ENCODE results near the gene MRAP. TPM values are rescaled to one million over a fixed set of nuclear protein-coding genes. Genes with fewer than 3 reads are reported as not detected.

The MRAP gene
- total and polyA plus RNA-seq, 7 experiments from 2014 or later = not detected

GRCh38 chr21:32316361-32317215, 17.9 kb downstream of the MRAP start:
- intact Hi-C loops (cut with micrococcal nuclease) = no loop called here
- no peak overlapping the region for H3K27ac Mint-ChIP-seq
- ATAC-seq (no peak), DNase-seq (no peak)
- peaks cover 0 to 62% (median 21%) of the 10 kb centered on the region in 5 donors for H3K36me3 Mint-ChIP-seq
- no peaks in the 10 kb centered on the region for H3K9me3 Mint-ChIP-seq
- H3K4me3 Mint-ChIP-seq = no peak overlapping the region
- no peaks in the 10 kb centered on the region for H3K4me1 Mint-ChIP-seq
- H3K27ac ChIP-seq (ENCODE audit: low read depth, low read length) = no peak overlapping the region
- no peaks in the 10 kb centered on the region for H3K4me1 ChIP-seq (ENCODE audit: control insufficient read depth in 2 of 2, insufficient read depth in 2 of 2, low read length in 2 of 2)
- no peaks in the 10 kb centered on the region for H3K27me3 Mint-ChIP-seq
- no peaks in the 10 kb centered on the region for H3K9me3 ChIP-seq (ENCODE audit: control insufficient read depth in 2 of 3, low read length in 3 of 3)
- H3K27me3 ChIP-seq (ENCODE audit: control insufficient read depth in 2 of 2, insufficient read depth in 2 of 2, low read length in 2 of 2) = no peaks in the 10 kb centered on the region
- ChIA-PET CTCF (no interaction called here), POLR2A (no interaction called here)
- H3K36me3 ChIP-seq (ENCODE audit: control insufficient read depth in 2 of 3, insufficient read depth in 3 of 3, low read length in 3 of 3) = peaks cover 8 to 96% (median 33%) of the 10 kb centered on the region in 3 experiments
- H3K4me3 ChIP-seq (ENCODE audit: low read length) = no peak overlapping the region

- ATAC-seq (no peak), DNase-seq (no peak)
- POLR2A ChIA-PET = interaction anchor here (1.0 kb wide), 1 partner anchor 11 kb away, joined by 4 read pairs; no protein-coding TSS in a partner anchor
- Histone ChIP-seq H3K36me3 (ENCODE audit: control insufficient read depth in 2 of 3, insufficient read depth in 3 of 3, low read length in 3 of 3) (peaks cover 8 to 95% (median 33%) of the 10 kb centered on the region in 3 experiments), H3K4me3 (ENCODE audit: low read length) (no peak overlapping the region), H3K4me1 (ENCODE audit: control insufficient read depth in 2 of 2, insufficient read depth in 2 of 2, low read length in 2 of 2) (no peaks in the 10 kb centered on the region), H3K27me3 (ENCODE audit: control insufficient read depth in 2 of 2, insufficient read depth in 2 of 2, low read length in 2 of 2) (no peaks in the 10 kb centered on the region), H3K9me3 (ENCODE audit: control insufficient read depth in 2 of 3, low read length in 3 of 3) (no peaks in the 10 kb centered on the region), H3K27ac (ENCODE audit: low read depth, low read length) (no peak overlapping the region)
- H3K27ac Mint-ChIP-seq = no peak overlapping the region
- no peak overlapping the region for H3K4me3 Mint-ChIP-seq
- no peaks in the 10 kb centered on the region for H3K27me3 Mint-ChIP-seq
- peaks cover under 1 to 63% (median 21%) of the 10 kb centered on the region in 5 donors for H3K36me3 Mint-ChIP-seq
- H3K9me3 Mint-ChIP-seq = no peaks in the 10 kb centered on the region
- intact Hi-C loops (cut with micrococcal nuclease) = no loop called here
- H3K4me1 Mint-ChIP-seq = no peaks in the 10 kb centered on the region
- CTCF ChIA-PET = no interaction called here
These were observed 19.1 kb downstream of the MRAP start for GRCh38 chr21:32317726-32318125.

GRCh38 chr21:32319012-32319411, 20.4 kb downstream of the MRAP start:
- no peak for ATAC-seq
- Histone ChIP-seq H3K27me3 (ENCODE audit: control insufficient read depth in 2 of 2, insufficient read depth in 2 of 2, low read length in 2 of 2) (no peaks in the 10 kb centered on the region), H3K27ac (ENCODE audit: low read depth, low read length) (no peak overlapping the region), H3K9me3 (ENCODE audit: control insufficient read depth in 2 of 3, low read length in 3 of 3) (no peaks in the 10 kb centered on the region), H3K4me1 (ENCODE audit: control insufficient read depth in 2 of 2, insufficient read depth in 2 of 2, low read length in 2 of 2) (no peaks in the 10 kb centered on the region), H3K36me3 (ENCODE audit: control insufficient read depth in 2 of 3, insufficient read depth in 3 of 3, low read length in 3 of 3) (peaks cover 20 to 97% (median 34%) of the 10 kb centered on the region in 3 experiments), H3K4me3 (ENCODE audit: low read length) (no peak overlapping the region)
- CTCF ChIA-PET = no interaction called here
- intact Hi-C loops (cut with micrococcal nuclease) = no loop called here
- POLR2A ChIA-PET = no interaction called here
- Mint-ChIP-seq H3K27me3 (no peaks in the 10 kb centered on the region), H3K4me1 (no peaks in the 10 kb centered on the region), H3K27ac (no peak overlapping the region), H3K4me3 (no peak overlapping the region), H3K36me3 (peaks cover 4 to 65% (median 21%) of the 10 kb centered on the region in 5 donors), H3K9me3 (no peaks in the 10 kb centered on the region)
- no peak for DNase-seq

GRCh38 chr21:32320059-32320458, 21.4 kb downstream of the MRAP start:
- DNase-seq (no peak), ATAC-seq (no peak)
- Mint-ChIP-seq H3K4me1 (no peaks in the 10 kb centered on the region), H3K9me3 (no peaks in the 10 kb centered on the region), H3K27me3 (no peaks in the 10 kb centered on the region), H3K36me3 (peaks cover 11 to 76% (median 27%) of the 10 kb centered on the region in 5 donors), H3K4me3 (no peak overlapping the region), H3K27ac (no peak overlapping the region)
- H3K27me3 ChIP-seq (ENCODE audit: control insufficient read depth in 2 of 2, insufficient read depth in 2 of 2, low read length in 2 of 2) = no peaks in the 10 kb centered on the region
- ChIA-PET POLR2A (no interaction called here), CTCF (no interaction called here)
- no peak overlapping the region for H3K4me3 ChIP-seq (ENCODE audit: low read length)
- H3K27ac ChIP-seq (ENCODE audit: low read depth, low read length) = no peak overlapping the region
- no peaks in the 10 kb centered on the region for H3K4me1 ChIP-seq (ENCODE audit: control insufficient read depth in 2 of 2, insufficient read depth in 2 of 2, low read length in 2 of 2)
- H3K9me3 ChIP-seq (ENCODE audit: control insufficient read depth in 2 of 3, low read length in 3 of 3) = no peaks in the 10 kb centered on the region
- intact Hi-C loops (cut with micrococcal nuclease) = no loop called here
- H3K36me3 ChIP-seq (ENCODE audit: control insufficient read depth in 2 of 3, insufficient read depth in 3 of 3, low read length in 3 of 3) = peaks cover 27 to 97% (median 34%) of the 10 kb centered on the region in 3 experiments

DNA sequence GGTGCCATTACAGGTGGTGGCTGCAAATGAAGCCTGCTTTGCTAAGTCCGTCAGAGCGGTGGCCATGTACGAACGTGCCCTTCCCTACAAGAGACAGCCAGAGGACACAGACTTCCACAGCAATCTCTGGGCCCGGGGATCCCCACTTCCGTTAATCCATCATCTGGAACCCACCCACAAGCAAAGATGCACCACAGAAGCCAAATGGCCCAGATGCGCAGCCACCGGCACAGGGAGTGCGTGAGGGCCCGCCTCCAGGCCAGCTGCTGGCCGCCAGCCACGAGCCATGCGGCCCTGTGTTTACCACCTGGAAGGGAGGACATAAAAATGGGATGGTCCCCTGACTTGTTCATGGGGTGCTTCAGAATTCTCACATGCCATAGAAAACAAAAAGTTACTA, 22.1 kb downstream of the MRAP start:
- Histone ChIP-seq H3K36me3 (ENCODE audit: control insufficient read depth in 2 of 3, insufficient read depth in 3 of 3, low read length in 3 of 3) (peaks cover 27 to 99% (median 34%) of the 10 kb centered on the region in 3 experiments), H3K4me3 (ENCODE audit: low read length) (no peak overlapping the region), H3K27ac (ENCODE audit: low read depth, low read length) (no peak overlapping the region), H3K4me1 (ENCODE audit: control insufficient read depth in 2 of 2, insufficient read depth in 2 of 2, low read length in 2 of 2) (no peaks in the 10 kb centered on the region), H3K9me3 (ENCODE audit: control insufficient read depth in 2 of 3, low read length in 3 of 3) (no peaks in the 10 kb centered on the region), H3K27me3 (ENCODE audit: control insufficient read depth in 2 of 2, insufficient read depth in 2 of 2, low read length in 2 of 2) (no peaks in the 10 kb centered on the region)
- no peak overlapping the region for H3K4me3 Mint-ChIP-seq
- ChIA-PET CTCF (no interaction called here), POLR2A (no interaction called here)
- ATAC-seq (no peak), DNase-seq (no peak)
- H3K4me1 Mint-ChIP-seq = no peaks in the 10 kb centered on the region
- H3K36me3 Mint-ChIP-seq = peaks cover 14 to 82% (median 34%) of the 10 kb centered on the region in 5 donors
- intact Hi-C loops (cut with micrococcal nuclease) = no loop called here
- no peaks in the 10 kb centered on the region for H3K9me3 Mint-ChIP-seq
- H3K27ac Mint-ChIP-seq = no peak overlapping the region
- no peaks in the 10 kb centered on the region for H3K27me3 Mint-ChIP-seq

DNA sequence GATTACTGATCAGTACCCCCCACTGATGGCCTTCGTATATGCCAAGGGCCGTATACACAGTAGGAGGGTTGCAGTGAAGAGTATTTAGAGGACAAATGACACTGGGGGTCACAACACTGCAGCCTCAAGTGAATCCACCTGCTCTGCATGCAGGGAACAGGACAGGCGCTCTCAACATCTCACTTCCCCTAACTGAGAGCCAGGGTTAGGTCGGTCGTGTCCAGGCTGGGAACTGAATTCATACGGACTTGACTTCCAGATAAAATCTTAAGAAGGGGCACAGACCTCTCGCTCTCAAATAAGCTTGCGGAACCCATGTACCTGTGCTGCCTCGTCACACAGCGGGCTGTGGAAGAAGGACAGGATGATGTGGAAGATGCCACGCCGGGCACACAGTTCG, 22.8 kb downstream of the MRAP start:
- DNase-seq = no peak
- no peaks in the 10 kb centered on the region for H3K9me3 ChIP-seq (ENCODE audit: control insufficient read depth in 2 of 3, low read length in 3 of 3)
- no peak overlapping the region for H3K4me3 ChIP-seq (ENCODE audit: low read length)
- Mint-ChIP-seq H3K27ac (no peak overlapping the region), H3K4me1 (no peaks in the 10 kb centered on the region), H3K27me3 (no peaks in the 10 kb centered on the region), H3K4me3 (no peak overlapping the region), H3K36me3 (peaks cover 18 to 90% (median 39%) of the 10 kb centered on the region in 5 donors), H3K9me3 (no peaks in the 10 kb centered on the region)
- peaks cover 27 to 99% (median 28%) of the 10 kb centered on the region in 3 experiments for H3K36me3 ChIP-seq (ENCODE audit: control insufficient read depth in 2 of 3, insufficient read depth in 3 of 3, low read length in 3 of 3)
- ATAC-seq = no peak
- H3K4me1 ChIP-seq (ENCODE audit: control insufficient read depth in 2 of 2, insufficient read depth in 2 of 2, low read length in 2 of 2) = no peaks in the 10 kb centered on the region
- no peaks in the 10 kb centered on the region for H3K27me3 ChIP-seq (ENCODE audit: control insufficient read depth in 2 of 2, insufficient read depth in 2 of 2, low read length in 2 of 2)
- ChIA-PET CTCF (no interaction called here), POLR2A (no interaction called here)
- intact Hi-C loops (cut with micrococcal nuclease) = no loop called here
- H3K27ac ChIP-seq (ENCODE audit: low read depth, low read length) = no peak overlapping the region

- Mint-ChIP-seq H3K27ac (no peak overlapping the region), H3K27me3 (no peaks in the 10 kb centered on the region), H3K4me3 (no peak overlapping the region), H3K4me1 (no peaks in the 10 kb centered on the region), H3K36me3 (peaks cover 22 to 94% (median 46%) of the 10 kb centered on the region in 5 donors), H3K9me3 (no peaks in the 10 kb centered on the region)
- no peaks in the 10 kb centered on the region for H3K27me3 ChIP-seq (ENCODE audit: control insufficient read depth in 2 of 2, insufficient read depth in 2 of 2, low read length in 2 of 2)
- ChIA-PET POLR2A (no interaction called here), CTCF (no interaction called here)
- H3K9me3 ChIP-seq (ENCODE audit: control insufficient read depth in 2 of 3, low read length in 3 of 3) = no peaks in the 10 kb centered on the region
- H3K27ac ChIP-seq (ENCODE audit: low read depth, low read length) = no peak overlapping the region
- no peaks in the 10 kb centered on the region for H3K4me1 ChIP-seq (ENCODE audit: control insufficient read depth in 2 of 2, insufficient read depth in 2 of 2, low read length in 2 of 2)
- no peak overlapping the region for H3K4me3 ChIP-seq (ENCODE audit: low read length)
- intact Hi-C loops (cut with micrococcal nuclease) = no loop called here
- no peak for ATAC-seq
- H3K36me3 ChIP-seq (ENCODE audit: control insufficient read depth in 2 of 3, insufficient read depth in 3 of 3, low read length in 3 of 3) = peaks cover 24 to 97% (median 27%) of the 10 kb centered on the region in 3 experiments
- DNase-seq = no peak
These were observed 23.4 kb downstream of the MRAP start for GRCh38 chr21:32322103-32322502.
